Activated CD4-positive, CD25-positive, alpha-beta regulatory T cell treated with anti-CD3 and anti-CD28 coated beads, Interleukin-2, amount 50 U/mL, for 72 hours (primary cell): ENCODE measurements around the gene SH3BP2.

ENCODE experiments used
- DNase-seq: peaks from one replicate; pipeline ENCODE4 v3.0.0; 2021

SH3BP2 gene

GRCh38 chr4:2860391-2861348 is 67.8 kb downstream of the SH3BP2 start:
- DNase-seq, result no peak

DNA sequence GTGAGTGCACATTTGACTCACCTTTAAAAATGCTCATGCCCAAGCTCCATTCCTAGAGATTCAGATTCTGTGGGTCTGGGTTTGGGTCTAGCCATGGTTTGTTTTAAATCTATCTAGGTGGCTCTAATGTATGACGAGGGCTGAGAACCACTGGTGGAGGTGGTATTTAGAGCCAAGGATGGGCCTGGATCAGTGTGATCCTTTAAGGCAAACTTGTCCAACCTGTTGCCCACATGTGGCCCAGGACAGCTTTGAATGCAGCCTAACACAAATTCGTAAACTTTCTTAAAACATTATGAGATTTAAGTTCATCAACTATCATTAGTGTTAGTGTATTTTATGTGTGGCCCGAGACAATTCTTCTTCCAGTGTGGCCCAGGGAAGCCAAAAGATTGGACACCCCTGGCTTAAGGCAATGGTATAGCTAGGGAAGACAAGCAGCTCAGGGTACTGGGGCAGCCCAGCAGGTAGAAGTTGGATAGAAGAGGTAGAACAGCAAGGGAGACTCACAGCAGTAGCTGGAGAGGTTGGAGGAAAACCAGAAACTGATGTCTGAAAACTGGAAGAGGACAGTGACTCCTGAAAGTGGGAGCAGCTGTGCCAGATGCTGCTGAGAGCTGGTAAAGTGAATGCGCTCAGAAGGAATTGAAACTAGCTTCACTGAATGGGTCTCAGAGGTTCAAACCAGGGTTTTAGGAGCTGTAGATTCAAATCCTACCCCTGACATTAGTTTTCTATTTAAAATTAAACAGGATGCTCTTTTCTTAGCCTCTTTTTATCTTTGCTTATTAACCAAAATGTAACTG is 68.9 kb downstream of the SH3BP2 start:
- no peak for DNase-seq

DNA sequence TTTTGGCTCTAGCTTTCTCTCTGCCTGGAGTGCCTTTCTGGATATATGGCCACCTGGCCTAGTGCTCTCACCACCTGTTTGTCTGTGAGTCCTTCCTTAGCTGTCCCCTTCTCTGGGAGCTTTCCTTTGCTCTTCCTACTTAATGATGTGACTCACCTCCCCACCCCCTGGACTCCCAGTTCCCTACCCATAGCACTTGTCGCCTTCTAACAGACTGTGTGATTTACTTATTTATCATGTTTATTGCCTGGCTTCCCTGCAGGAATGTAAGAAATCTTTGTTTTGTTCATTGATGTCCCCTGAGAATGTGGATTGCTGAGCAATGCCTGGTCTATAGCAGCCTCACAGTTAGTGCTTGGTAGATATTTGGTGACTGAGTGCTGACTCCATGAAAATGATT is 69.6 kb downstream of the SH3BP2 start:
- no peak for DNase-seq

- DNase-seq, result no peak
Observed at GRCh38 chr4:2863649-2864048, 70.8 kb downstream of the SH3BP2 start.

- DNase-seq, result no peak
Observed at GRCh38 chr4:2865196-2865780, 72.4 kb downstream of the SH3BP2 start.

- no peak for DNase-seq
Observed at GRCh38 chr4:2866160-2866861, 73.4 kb downstream of the SH3BP2 start.

DNA sequence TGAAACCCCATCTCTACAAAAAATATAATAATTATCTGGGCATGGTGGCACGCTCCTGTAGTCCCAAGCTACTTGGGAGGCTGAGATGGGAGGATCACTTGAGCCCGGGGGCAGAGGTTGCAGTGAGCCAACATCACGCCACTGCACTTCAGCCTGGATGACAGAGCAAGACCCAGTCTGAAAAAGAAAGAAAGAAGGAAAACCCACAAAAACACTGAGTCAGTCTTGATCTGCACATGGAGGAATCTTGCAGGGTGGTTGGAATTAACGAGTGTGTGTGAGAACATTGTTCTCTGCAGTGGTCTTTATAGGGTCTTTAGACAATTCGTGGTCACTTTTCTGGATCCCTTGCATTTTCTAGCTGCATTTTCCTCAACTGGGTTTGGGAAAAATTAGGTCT is 74.0 kb downstream of the SH3BP2 start:
- no peak for DNase-seq

DNA sequence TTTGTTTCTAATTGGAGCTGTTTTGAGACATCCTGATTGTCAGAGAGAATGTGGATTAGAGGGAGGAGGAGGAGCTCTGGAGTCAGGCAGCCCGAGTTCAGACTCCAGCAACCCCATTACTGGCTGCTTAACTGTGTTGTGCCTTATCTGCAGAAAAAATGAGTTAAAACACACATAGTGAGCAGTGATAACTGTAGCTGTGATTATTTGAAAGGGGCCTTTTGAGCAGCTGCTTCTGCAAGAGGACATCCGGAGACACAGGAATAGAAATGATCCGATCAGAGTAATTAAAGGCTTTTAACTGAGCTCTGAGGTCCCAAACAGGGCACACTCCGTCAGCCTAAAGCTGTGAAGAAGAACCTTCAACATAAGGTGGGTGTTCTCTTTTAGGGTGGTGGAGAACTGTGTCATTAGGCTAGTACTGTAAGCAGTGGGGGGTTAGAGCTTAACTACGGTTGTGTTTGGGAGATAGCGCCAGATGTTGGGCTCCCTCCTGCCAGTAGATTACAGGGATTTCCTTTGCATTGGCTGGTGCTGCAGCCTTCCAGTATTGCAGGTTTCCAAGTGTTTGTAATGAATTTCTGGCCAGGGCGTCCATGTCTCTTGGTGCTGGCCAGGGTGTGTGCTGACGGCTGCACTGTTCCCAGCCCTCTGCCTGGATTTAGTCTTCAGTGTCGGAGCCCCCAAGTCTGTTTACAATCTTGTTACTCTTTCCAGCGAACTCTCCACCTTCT is 75.0 kb downstream of the SH3BP2 start:
- no peak for DNase-seq

DNA sequence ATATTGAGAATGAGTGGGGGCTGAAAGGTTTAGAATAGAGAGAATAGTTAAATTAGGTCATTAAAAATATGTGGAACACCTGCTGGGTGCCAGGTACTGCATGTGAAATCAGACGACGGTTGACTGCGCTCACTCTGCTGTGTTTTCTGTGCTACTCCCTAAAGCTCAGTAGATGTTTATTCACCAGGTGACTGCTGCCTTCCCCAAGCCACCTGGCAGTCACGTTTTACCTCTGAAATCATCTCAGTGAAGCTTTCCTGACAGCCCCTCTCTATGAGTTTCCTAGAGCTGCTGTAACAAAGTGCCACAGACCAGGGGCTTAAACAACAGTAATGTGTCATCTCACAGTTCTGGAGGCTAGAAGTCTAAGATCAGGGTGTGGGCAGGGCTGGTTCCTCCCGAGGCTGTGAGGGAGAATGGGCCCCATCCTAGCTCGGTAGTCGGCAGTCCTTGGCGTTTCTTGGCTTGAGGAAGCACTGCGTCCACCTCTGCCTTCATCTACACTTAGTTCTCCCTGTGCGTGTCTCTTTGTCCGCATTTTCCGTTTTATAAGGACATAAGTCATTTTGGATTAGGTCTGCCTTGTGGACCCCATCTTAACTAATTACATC is 76.1 kb downstream of the SH3BP2 start:
- no peak for DNase-seq

- no peak for DNase-seq
Observed at GRCh38 chr4:2869659-2870058, 76.8 kb downstream of the SH3BP2 start.

DNA sequence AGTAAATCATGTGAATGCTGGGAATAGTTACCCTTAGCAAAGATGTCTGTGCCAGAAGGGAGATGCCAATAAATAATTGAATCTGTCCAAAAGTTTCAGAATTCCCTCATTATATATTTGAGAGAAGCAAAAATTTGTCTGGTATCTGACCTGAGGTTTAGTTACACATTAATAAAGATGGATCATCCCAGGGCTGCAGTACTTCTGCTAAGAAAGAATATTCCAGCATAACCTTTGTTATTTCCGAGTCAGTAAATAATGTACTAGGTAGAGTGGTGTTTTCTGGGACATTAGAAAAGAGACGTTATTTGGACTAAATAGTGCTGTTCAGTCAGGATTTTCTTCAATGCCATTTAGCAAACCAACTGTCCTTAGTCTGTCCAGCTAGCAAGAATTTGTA is 77.2 kb downstream of the SH3BP2 start:
- no peak for DNase-seq

- DNase-seq, result no peak
Observed at GRCh38 chr4:2871466-2871865, 78.6 kb downstream of the SH3BP2 start.

DNA sequence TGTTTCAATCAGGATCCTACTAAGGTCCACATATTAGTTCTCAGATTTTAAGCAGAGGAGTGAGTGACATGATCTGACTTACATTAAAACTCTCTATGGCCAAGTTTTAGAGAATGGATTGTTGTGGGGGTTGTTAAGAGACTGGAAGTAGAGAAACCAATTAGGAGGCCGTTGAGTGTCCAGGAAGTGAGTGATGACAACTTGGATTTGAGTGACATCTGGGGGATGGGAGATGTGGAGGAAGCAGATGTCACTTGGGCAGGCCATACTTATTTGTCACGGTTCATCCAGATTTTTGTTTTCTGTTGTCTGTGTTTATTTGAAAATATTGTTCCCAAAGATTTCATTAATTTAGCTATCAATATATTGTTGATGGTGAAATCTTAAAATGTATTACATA is 79.0 kb downstream of the SH3BP2 start:
- no peak for DNase-seq

DNA sequence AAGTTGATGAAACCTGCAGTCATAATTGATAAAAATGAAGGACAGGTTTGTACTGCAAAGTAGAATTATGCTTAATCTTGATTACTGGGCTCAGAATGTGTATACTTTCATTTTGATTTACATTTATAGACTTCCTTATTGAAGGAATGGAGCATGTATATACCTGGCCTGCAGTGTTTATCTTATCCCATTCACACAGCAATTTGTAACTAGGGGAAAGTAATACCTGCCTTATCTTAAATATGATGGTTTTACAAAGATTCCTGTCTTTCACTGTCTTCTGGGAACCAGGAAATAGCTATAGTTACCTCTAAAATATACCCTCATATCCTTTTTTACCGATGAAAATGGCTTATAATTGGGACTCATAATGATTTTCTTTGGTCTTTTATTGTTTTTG is 80.4 kb downstream of the SH3BP2 start:
- DNase-seq, result no peak

- no peak for DNase-seq
Observed at GRCh38 chr4:2874861-2875260, 82.0 kb downstream of the SH3BP2 start.

- no peak for DNase-seq
Observed at GRCh38 chr4:2875556-2875955, 82.7 kb downstream of the SH3BP2 start.

DNA sequence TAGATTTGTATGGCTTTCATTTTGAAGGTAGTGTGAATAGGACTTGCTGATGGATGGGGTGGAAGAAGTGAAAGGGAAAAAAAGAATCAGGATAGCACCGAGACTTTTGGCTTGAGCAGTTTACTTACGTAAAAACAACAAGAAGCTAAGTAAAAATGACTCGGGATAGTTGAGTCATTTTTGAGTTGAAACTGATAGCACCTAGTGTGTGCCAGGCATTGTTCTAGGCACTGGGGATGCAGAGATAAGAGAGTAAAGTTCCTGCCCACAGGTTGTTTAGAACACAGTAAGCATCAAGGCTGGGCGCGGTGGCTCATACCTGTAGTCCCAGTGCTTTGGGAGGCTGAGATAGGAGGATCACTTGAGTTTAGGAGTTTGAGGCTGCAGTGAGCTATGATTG is 85.5 kb downstream of the SH3BP2 start:
- DNase-seq, result no peak

DNA sequence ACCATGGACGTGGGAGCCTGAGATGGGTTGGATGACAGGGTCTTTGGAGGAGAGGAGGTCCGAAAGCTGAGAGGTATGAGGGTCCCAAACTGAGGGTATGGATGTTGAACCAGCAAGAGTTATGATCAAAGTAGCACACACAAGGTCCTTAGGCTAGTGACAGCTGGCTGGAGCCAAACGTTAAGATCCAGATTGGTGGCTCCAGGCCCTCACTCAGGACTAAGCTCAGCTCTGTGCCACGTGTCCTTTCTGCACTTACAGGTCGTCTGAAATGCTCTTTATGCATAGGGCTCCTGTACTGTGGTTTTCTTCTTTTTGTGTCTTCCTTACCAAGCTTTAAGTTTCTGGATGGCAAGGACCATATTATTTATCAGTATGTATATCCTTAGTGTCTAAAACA is 86.1 kb downstream of the SH3BP2 start:
- no peak for DNase-seq

DNA sequence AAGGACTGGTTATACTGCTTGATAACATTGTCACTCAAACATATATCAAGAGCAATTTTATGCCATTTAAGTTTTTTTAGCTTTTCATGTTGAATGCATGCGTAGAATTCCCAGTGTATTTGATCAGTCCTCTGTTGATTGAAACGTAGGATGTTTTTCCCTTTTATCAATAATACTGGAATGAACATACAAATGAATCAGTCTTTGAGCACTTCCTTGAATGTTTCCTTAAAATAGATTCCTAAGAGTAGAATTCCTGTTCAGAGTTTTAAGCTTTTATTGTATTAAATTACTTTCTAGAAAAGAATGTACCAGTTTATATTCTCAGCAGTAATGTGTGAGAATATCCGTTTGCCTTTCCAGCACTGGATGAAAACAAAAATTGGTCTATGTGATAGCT is 88.5 kb downstream of the SH3BP2 start:
- DNase-seq, result no peak

GRCh38 chr4:2882341-2882740 is 89.5 kb downstream of the SH3BP2 start:
- DNase-seq, result no peak

GRCh38 chr4:2886161-2886560 is 93.3 kb downstream of the SH3BP2 start:
- DNase-seq, result no peak

DNA sequence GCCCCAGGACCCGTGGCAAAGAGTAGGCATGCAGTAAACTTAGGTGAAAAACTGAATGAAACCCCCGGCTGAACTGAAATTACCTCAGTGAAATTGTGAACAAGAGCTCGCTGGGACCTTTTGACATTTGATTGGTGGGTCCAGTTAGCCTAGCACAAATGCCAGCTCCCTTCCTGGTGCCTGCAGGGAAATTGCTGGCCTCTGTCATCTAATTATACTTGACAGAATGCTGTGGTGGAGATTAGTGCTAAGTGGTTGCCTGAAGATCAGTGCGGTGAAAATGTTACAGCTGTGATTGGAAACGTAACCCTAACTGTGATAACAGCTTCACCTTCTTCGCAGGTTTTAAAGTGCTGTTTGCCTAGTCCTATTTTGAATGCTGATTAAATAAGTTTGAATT is 93.7 kb downstream of the SH3BP2 start:
- no peak for DNase-seq
